ENCODE results near the gene SASS6.

SASS6 gene

GRCh38 chr1:100115524-100115923 is 17.2 kb downstream of the SASS6 start:
- DNase-seq (ENCODE audit: low read depth), result no peak
- no peak for TF ChIP-seq CTCF (conservative IDR thresholded peaks at IDR 0.05; ENCODE audit: low read depth, low read length)
- no peak overlapping the region for H3K4me3 ChIP-seq (ENCODE audit: low read length)

GRCh38 chr1:100109554-100110066 is 23.1 kb downstream of the SASS6 start:
- TF ChIP-seq CTCF (conservative IDR thresholded peaks at IDR 0.05; ENCODE audit: low read depth, low read length), result no peak
- no peak for DNase-seq (ENCODE audit: low read depth)
- H3K4me3 ChIP-seq (ENCODE audit: low read length), result no peak overlapping the region

GRCh38 chr1:100107696-100108095 is 25.0 kb downstream of the SASS6 start:
- no peak overlapping the region for H3K4me3 ChIP-seq (ENCODE audit: low read length)
- no peak for DNase-seq (ENCODE audit: low read depth)
- TF ChIP-seq CTCF (conservative IDR thresholded peaks at IDR 0.05; ENCODE audit: low read depth, low read length), result no peak

GRCh38 chr1:100101564-100101963 is 31.2 kb downstream of the SASS6 start:
- no peak for TF ChIP-seq CTCF (conservative IDR thresholded peaks at IDR 0.05; ENCODE audit: low read depth, low read length)
- DNase-seq (ENCODE audit: low read depth), result no peak
- H3K4me3 ChIP-seq (ENCODE audit: low read length), result no peak overlapping the region

GRCh38 chr1:100100202-100100601 is 32.5 kb downstream of the SASS6 start:
- TF ChIP-seq CTCF (conservative IDR thresholded peaks at IDR 0.05; ENCODE audit: low read depth, low read length), result no peak
- DNase-seq (ENCODE audit: low read depth), result no peak

GRCh38 chr1:100090471-100090870 is 42.3 kb downstream of the SASS6 start:
- H3K4me3 ChIP-seq (ENCODE audit: low read length), result no peak overlapping the region
- TF ChIP-seq CTCF (conservative IDR thresholded peaks at IDR 0.05; ENCODE audit: low read depth, low read length), result no peak
- no peak for DNase-seq (ENCODE audit: low read depth)

More at GRCh38 chr1:100100202-100100601, 32.5 kb downstream of the SASS6 start:
- H3K4me3 ChIP-seq (ENCODE audit: low read length), result no peak overlapping the region

- DNase-seq (ENCODE audit: low read depth), result no peak
- H3K4me3 ChIP-seq (ENCODE audit: low read length), result no peak overlapping the region
- no peak for TF ChIP-seq CTCF (conservative IDR thresholded peaks at IDR 0.05; ENCODE audit: low read depth, low read length)
These were observed 43.6 kb downstream of the SASS6 start for GRCh38 chr1:100089082-100089481.

Measured in retinal pigment epithelial cell (primary cell).